Stromal cell of bone marrow (primary cell): ENCODE measurements around the gene COQ10A.

ENCODE experiments used
- DNase-seq: peaks from one replicate; pipeline ENCODE4 v3.0.0-alpha.2; 2012; ENCODE audit warnings: low read depth

COQ10A gene

GRCh38 chr12:56266693-56267442 is at the start of gene COQ10A:
Gene COQ10A (plus strand): TSS chr12:56266942. CDS start chr12:56267119, 177 bp downstream.
- peak; percentile 80 for DNase-seq

GRCh38 chr12:56219840-56220239 is 46.9 kb upstream of the COQ10A start:
- DNase-seq, result no peak

- DNase-seq, result no peak
Measured at GRCh38 chr12:56220611-56221231, 46.0 kb upstream of the COQ10A start.

GRCh38 chr12:56221232-56221756 is 45.4 kb upstream of the COQ10A start:
- DNase-seq, result peak; percentile 58

- DNase-seq, result peak; percentile 94
Measured at GRCh38 chr12:56221757-56222530, 44.8 kb upstream of the COQ10A start, which contains the start of gene RNF41. Gene RNF41 (minus strand): TSS chr12:56221922. CDS start chr12:56214047, 7,875 bp downstream.

GRCh38 chr12:56222531-56222895 is 44.2 kb upstream of the COQ10A start:
- no peak for DNase-seq

- no peak for DNase-seq
Measured at GRCh38 chr12:56223571-56224101, 43.1 kb upstream of the COQ10A start.

- peak; percentile 98 for DNase-seq
Measured at GRCh38 chr12:56224102-56224701, 42.5 kb upstream of the COQ10A start, which contains the start of gene NABP2. Gene NABP2 (plus strand): TSS chr12:56224342. CDS start chr12:56224857, 515 bp downstream.

- DNase-seq, result no peak
Measured at GRCh38 chr12:56224954-56225353, 41.8 kb upstream of the COQ10A start.

GRCh38 chr12:56229082-56229481 is 37.7 kb upstream of the COQ10A start:
- DNase-seq, result no peak

- DNase-seq, result no peak
Measured at GRCh38 chr12:56229916-56230431, 36.8 kb upstream of the COQ10A start, which contains the start of gene SLC39A5. Gene SLC39A5 (plus strand): TSS chr12:56230051. CDS start chr12:56231275, 1,224 bp downstream.

- no peak for DNase-seq
Measured at GRCh38 chr12:56230432-56231183, 36.1 kb upstream of the COQ10A start.

- DNase-seq, result no peak
Measured at GRCh38 chr12:56231184-56231582, 35.6 kb upstream of the COQ10A start.

GRCh38 chr12:56234746-56235436 is 31.9 kb upstream of the COQ10A start:
- no peak for DNase-seq

- DNase-seq, result no peak
Measured at GRCh38 chr12:56236091-56236490, 30.7 kb upstream of the COQ10A start.

- no peak for DNase-seq
Measured at GRCh38 chr12:56236985-56237384, 29.8 kb upstream of the COQ10A start.

GRCh38 chr12:56237552-56237951 is 29.2 kb upstream of the COQ10A start:
- no peak for DNase-seq

GRCh38 chr12:56241424-56242303 is 25.1 kb upstream of the COQ10A start:
- DNase-seq, result no peak

GRCh38 chr12:56242986-56243385 is 23.8 kb upstream of the COQ10A start:
- no peak for DNase-seq
